HEK293T (cell line): ENCODE measurements around the gene PPP1R13B.

Experiments
- CTCF ChIA-PET: fragments of 350-600 bp; formaldehyde crosslinking; extraction: SDS; loops from one replicate; lab custom pipeline; 2021; ENCODE audit warnings: antibody characterized with exemption, inconsistent platforms; lab: Yijun Ruan, JAX
- POLR2A ChIA-PET: fragments of 350-600 bp; formaldehyde crosslinking; extraction: SDS; loops from one replicate; lab custom pipeline; 2020; ENCODE audit warnings: antibody characterized with exemption, inconsistent platforms; lab: Yijun Ruan, JAX
- DNase-seq: peaks from one replicate; pipeline ENCODE4 v3.0.0; 2012; ENCODE audit warnings: mixed read lengths; ENCODE audit errors: extremely low spot score
- ARNT ChIP-seq: fragments of 450-650 bp; IDR thresholded peaks from 2 replicates; pipeline ENCODE4 v1.6.1; 2017; ENCODE audit warnings: mild to moderate bottlenecking
- BHLHE40 ChIP-seq: fragments of 450-650 bp; IDR thresholded peaks from 2 replicates; pipeline ENCODE4 v1.6.1; 2016; ENCODE audit warnings: mild to moderate bottlenecking, moderate library complexity, borderline replicate concordance
- CTBP1 ChIP-seq: fragments of 450-650 bp; IDR thresholded peaks from 2 replicates; pipeline ENCODE4 v1.6.1; 2016; ENCODE audit warnings: borderline replicate concordance
- ELF4 ChIP-seq: fragments of 450-650 bp; IDR thresholded peaks from 2 replicates; pipeline ENCODE4 v1.6.1; 2017; ENCODE audit warnings: antibody characterized with exemption
- FOXA1 ChIP-seq: fragments of 450-650 bp; IDR thresholded peaks from 2 replicates; pipeline ENCODE4 v1.6.1; 2016; ENCODE audit warnings: mild to moderate bottlenecking
- FOXK2 ChIP-seq: fragments of 450-650 bp; IDR thresholded peaks from 2 replicates; pipeline ENCODE4 v1.6.1; 2016; ENCODE audit warnings: mild to moderate bottlenecking
- FOXM1 ChIP-seq: fragments of 450-650 bp; IDR thresholded peaks from 2 replicates; pipeline ENCODE4 v1.6.1; 2017; ENCODE audit warnings: mild to moderate bottlenecking, borderline replicate concordance
- HDGF ChIP-seq: fragments of 450-650 bp; IDR thresholded peaks from 2 replicates; pipeline ENCODE4 v1.6.1; 2017; ENCODE audit warnings: antibody characterized with exemption, borderline replicate concordance
- L3MBTL2 ChIP-seq: fragments of 450-650 bp; conservative IDR thresholded peaks from 2 replicates; pipeline ENCODE4 v1.6.1; 2016; ENCODE audit warnings: mild to moderate bottlenecking
- LEF1 ChIP-seq: fragments of 450-650 bp; IDR thresholded peaks from 2 replicates; pipeline ENCODE4 v1.6.1; 2017; ENCODE audit warnings: mild to moderate bottlenecking, borderline replicate concordance
- NFRKB ChIP-seq: fragments of 450-650 bp; IDR thresholded peaks from 2 replicates; pipeline ENCODE4 v1.6.1; 2016; ENCODE audit warnings: mild to moderate bottlenecking, moderate library complexity
- SP1 ChIP-seq: fragments of 450-650 bp; IDR thresholded peaks from 2 replicates; pipeline ENCODE4 v1.6.1; 2017
- SUZ12 ChIP-seq: fragments of 450-650 bp; IDR thresholded peaks from 2 replicates; pipeline ENCODE4 v1.6.1; 2016; ENCODE audit warnings: mild to moderate bottlenecking
- TARDBP ChIP-seq: fragments of 450-650 bp; IDR thresholded peaks from 2 replicates; pipeline ENCODE4 v1.6.1; 2016
- ZNF384 ChIP-seq: fragments of 450-650 bp; IDR thresholded peaks from 2 replicates; pipeline ENCODE4 v1.6.1; 2016
- TF ChIP-seq, protein P1 (sequence below): fragments of 450-650 bp; IDR thresholded peaks from 2 replicates; pipeline ENCODE4 v1.6.1; 2016

The PPP1R13B gene

DNA sequence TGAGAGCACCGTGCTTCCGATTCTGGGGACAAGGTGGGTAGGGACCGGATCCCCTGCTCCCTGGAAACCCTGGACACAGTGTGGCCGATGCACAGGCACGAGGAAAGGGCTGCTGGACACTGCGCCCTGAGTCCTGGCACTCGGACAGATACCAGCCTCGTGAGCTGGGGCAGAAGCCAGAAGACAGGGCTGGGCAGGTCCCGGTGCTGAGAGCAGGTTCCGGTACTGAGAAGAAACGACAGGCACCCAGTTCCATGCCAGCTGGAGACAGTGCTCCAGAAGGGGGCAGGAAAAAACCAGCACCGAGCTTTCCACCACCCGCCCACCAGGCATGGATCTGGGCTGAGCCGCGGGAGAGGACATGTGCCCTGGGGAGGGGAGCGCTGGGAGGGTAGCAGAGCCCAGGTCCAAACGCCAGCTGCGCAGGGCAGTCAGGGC is 138.6 kb downstream of the PPP1R13B start:
- DNase-seq = no peak
- CTCF ChIA-PET = no interaction called here
- no peak for TF ChIP-seq BHLHE40
- TF ChIP-seq FOXK2 = no peak
- POLR2A ChIA-PET = interaction anchor here (1.5 kb wide), 1 partner anchor 9 kb away, joined by 3 read pairs; no protein-coding TSS in a partner anchor

DNA sequence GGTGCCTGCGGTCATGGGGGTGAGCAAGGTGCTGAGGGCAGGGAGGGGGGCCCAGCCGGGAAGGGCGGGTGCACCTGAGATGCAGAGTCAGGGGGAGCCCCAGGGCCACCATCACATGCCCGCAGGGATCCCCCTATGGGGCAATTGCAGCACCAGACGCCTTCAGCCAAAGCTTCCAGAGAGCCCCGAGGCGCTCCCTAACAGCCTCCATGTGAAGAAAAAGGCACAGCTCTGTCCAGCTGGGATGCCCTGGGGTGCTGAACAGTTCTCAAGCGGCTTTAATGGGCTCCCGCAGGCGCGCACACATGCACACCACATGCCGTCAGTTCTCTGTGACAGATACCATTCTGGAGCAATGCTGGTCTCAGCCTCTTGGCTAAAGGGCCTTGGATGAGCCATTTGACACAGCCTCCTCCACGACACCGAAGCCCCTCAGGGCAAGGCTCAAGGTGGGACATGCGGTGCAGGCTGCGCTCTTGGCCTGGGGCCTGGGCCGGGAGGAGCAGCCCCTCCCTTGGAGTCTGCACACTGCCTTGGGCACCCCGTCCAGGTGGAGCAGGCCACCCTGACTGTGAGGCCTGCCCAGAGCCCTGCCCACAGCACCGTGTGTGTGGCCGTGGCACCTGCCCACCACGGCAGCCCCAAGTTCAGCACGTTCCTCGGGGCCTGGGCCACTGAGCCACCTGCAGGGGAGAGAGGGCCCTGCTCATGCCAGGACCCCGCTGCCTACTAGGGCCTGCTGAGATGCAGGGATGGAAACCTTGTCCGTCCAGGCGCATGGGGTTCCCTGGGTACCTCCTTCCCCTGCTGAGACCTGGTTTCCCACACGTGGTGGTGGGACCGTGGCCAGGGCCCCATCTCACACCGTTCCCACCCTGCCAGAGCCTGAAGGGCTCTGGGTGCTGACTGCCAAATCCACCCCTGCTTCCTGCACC is 139.8 kb downstream of the PPP1R13B start:
- TF ChIP-seq BHLHE40 (no peak), LEF1 (no peak), FOXK2 (no peak), SUZ12 (no peak), FOXA1 (no peak), NFRKB (no peak), ZNF384 (no peak), TARDBP (no peak), HDGF (no peak), SP1 (no peak), CTBP1 (no peak), FOXM1 (no peak), ELF4 (no peak), ARNT (no peak), L3MBTL2 (no peak)
- TF ChIP-seq, protein P1, sequence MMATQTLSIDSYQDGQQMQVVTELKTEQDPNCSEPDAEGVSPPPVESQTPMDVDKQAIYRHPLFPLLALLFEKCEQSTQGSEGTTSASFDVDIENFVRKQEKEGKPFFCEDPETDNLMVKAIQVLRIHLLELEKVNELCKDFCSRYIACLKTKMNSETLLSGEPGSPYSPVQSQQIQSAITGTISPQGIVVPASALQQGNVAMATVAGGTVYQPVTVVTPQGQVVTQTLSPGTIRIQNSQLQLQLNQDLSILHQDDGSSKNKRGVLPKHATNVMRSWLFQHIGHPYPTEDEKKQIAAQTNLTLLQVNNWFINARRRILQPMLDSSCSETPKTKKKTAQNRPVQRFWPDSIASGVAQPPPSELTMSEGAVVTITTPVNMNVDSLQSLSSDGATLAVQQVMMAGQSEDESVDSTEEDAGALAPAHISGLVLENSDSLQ = no peak
- ChIA-PET POLR2A (interaction anchor here (2.8 kb wide), 1 partner anchor 8 kb away, joined by 12 read pairs; the partner anchor contains the start of genes XRCC3 and ZFYVE21), CTCF (no interaction called here)
- DNase-seq = no peak

DNA sequence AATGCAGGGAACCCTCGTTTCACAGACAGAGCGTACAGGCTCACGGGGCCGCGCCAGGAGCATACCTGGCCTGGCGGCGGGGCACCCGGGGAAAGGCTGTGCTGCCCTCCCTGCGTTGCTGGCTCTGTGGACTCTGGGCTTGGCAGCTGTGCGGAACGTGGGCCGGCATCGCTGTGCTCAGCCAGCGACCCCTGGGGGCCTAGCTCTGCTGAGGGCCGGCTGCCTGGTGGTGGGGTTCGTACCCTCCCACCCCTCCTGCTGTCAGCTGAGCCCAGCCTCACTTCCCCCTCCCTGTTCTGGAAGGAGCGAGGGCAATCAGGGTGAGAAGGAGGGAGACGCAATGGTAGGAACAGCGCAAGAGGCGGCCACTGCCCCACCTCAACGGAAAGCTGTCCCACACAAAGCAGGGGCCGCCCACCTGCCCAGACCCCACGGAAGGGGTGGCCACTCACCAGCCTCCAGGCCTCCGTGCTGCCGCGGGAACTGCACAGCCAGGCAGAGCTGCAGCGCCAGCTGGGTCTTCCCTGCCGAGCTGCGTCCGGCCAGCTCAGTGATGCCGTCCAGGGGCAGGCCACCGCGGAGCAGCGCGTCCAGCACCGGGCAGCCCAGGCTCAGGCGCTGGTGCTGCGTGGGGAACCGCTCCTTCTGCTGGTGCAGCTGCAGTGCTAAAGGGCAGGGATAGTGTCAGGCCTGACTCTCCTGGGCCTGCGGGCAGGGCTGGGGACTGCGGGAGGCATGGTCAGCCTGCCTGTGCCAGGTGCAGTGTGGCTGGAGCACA is 140.6 kb downstream of the PPP1R13B start:
- POLR2A ChIA-PET = interaction anchor here (1.4 to 2.8 kb wide), 2 partner anchors 8 to 10 kb away, joined by 4 to 12 read pairs; partner anchors contain the start of genes XRCC3 and ZFYVE21
- CTCF ChIA-PET = no interaction called here
- TF ChIP-seq HDGF (no peak), ZNF384 (no peak), FOXA1 (no peak), ELF4 (no peak), FOXK2 (no peak)
- DNase-seq = no peak

DNA sequence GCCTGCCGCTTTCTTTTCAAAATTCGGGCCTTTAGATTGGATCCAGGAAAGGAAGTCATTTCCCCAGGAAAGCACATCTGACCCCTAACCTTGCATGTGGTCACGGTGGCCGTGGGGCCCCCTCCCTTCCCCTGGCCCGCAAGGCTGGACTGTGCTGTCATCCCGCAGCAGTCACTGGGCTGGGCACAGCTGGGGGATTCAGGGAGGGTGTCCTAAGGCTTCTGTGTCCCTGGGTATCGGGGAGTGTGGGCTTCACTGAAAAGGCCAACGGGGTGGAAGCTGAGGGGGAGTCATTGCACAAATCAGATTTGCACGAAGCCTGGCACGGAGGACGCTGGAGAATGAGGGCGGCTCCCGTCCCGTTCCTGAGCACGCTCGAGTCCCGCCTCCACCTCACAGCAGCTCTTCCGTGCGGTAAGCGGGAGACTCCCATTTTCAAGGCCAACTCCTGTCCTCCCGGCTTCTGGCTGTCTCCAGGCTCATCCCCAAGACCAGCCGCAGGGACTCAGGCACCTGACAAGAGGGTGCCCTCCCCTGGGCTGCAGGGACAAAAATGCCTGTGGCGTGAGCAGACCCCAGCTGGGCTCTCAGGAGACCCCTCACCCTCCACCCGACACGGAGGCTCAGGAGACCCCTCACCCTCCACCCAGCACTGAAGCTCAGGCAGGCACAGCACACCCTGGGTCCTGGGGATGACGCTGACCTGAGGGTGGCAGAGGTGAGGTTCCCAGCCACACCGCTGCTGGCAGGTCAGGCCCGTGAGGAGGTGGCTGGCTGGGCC is 141.7 kb downstream of the PPP1R13B start:
- CTCF ChIA-PET = no interaction called here
- no peak for DNase-seq
- TF ChIP-seq LEF1 (no peak), NFRKB (no peak), ZNF384 (no peak)
- POLR2A ChIA-PET = interaction anchor here (1.4 to 2.8 kb wide), 3 partner anchors 8 to 9 kb away, joined by 4 to 12 read pairs (median 10); partner anchors contain the start of genes XRCC3 and ZFYVE21

DNA sequence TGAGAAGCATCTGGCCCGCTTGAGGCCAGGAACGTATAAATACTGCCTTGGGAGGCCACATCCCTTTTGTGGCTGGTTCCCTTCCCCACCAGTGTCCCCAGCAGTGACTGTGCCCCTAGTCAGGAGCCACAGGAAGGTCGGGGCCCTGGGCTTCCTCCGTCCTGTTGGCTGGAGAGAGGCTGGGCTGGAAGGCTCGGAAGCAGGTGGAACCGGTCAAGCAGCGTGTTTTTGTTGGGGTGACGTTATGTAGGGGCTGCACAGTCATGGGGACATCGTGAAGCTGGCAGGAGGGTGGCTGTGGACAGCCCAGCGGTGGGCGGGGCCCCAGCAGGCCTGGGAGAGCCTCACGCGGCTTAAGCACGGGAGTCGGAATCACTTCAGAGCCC is 142.3 kb downstream of the PPP1R13B start:
- CTCF ChIA-PET = no interaction called here
- POLR2A ChIA-PET = interaction anchor here (1.5 to 2.8 kb wide), 2 partner anchors 8 to 10 kb away, joined by 10 to 12 read pairs; partner anchors contain the start of genes XRCC3 and ZFYVE21
- no peak for DNase-seq
- no peak for TF ChIP-seq FOXM1

DNA sequence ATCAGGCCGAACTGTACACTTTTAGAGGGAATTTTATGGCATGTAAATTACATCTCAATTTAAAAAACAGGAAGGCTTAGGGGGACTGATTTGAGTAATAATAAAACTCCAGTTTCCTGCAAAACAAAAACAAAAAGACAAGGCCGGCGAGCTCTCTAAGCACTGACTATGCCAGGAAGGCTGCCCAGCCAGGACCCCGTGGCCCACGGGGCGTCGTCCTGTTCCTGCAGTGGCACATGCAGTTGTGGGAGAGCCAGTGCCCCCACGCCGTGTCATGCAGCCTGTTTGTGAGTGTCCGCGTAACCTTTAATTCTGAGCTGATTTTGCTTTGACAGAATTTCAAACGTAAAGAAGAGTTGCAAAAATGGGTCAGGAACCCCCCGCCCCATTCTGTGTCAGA is 142.7 kb downstream of the PPP1R13B start:
- no peak for DNase-seq
- ChIA-PET POLR2A (interaction anchor here (1.0 to 2.8 kb wide), 3 partner anchors 9 to 10 kb away, joined by 4 to 12 read pairs (median 10); partner anchors contain the start of genes XRCC3 and ZFYVE21), CTCF (no interaction called here)
- TF ChIP-seq, protein P1 = no peak
- TF ChIP-seq BHLHE40 (no peak), ARNT (no peak), NFRKB (no peak)
